ENCODE measurements around the gene CLEC6A. TPM values are rescaled to one million over a fixed set of nuclear protein-coding genes. Genes with fewer than 3 reads are reported as not detected.

CLEC6A gene
- total RNA-seq, 1 experiment from 2014 or later: 0.17 TPM

DNA sequence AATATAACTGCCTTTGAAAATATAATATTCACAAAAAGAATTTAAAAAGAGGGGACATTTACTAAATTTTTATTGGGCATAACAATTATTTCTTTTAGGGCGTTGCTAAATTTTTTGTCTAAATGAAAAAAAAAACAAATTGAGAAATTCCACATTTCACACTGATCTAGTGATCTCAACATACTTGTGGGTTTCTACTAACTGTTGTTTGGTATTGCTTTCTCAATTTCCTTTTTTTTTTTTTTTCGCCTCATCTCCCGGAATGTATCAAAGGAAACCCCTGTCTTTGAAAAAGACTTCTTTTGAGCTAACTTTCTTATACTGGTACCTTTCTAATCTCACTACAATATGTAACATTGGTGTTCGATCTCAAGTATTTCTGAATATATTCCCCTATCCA, 57.5 kb downstream of the CLEC6A start, which contains the start of gene CLEC4D:
Gene CLEC4D (plus strand): TSS at position 248 of the 400 bp plus-strand sequence. CDS start 230 bp downstream, outside the sequence.
- Histone ChIP-seq H3K9ac (ENCODE audit: extremely low read depth, insufficient read length, low read length) (no peak within 1 kb of the TSS), H3K9me3 (ENCODE audit: control insufficient read depth, low read depth, low read length) (no peaks in the 10 kb centered on the region), H3K18ac (ENCODE audit: insufficient read length, low read depth, low read length) (no peak within 1 kb of the TSS), H3K79me1 (ENCODE audit: insufficient read depth, low read depth, low read length, poor library complexity, severe bottlenecking) (no peaks in the 10 kb centered on the region), H2BK12ac (ENCODE audit: insufficient read length, low read depth, low read length) (no peak within 1 kb of the TSS), H3K14ac (ENCODE audit: insufficient read depth, low read length) (no peak within 1 kb of the TSS), H3K23ac (ENCODE audit: insufficient read length, low read depth, low read length) (no peak within 1 kb of the TSS), H2BK20ac (ENCODE audit: low read depth, low read length, poor library complexity, severe bottlenecking) (no peak within 1 kb of the TSS), H3K27me3 (ENCODE audit: insufficient read depth, low read length) (no peaks in the 10 kb centered on the region), H2BK5ac (ENCODE audit: insufficient read length, low read length) (no peak within 1 kb of the TSS), H3K4ac (ENCODE audit: low read depth, low read length) (no peak within 1 kb of the TSS), H4K8ac (replicated peaks; ENCODE audit: insufficient read length, low read depth, low read length) (no peak within 1 kb of the TSS), H3K27ac (ENCODE audit: insufficient read length, low read depth, low read length) (no peak within 1 kb of the TSS), H3K56ac (ENCODE audit: insufficient read length, low read depth, low read length) (no peak within 1 kb of the TSS), H3K4me2 (ENCODE audit: insufficient read depth, insufficient read length, low read length) (no peak within 1 kb of the TSS), H3K79me2 (ENCODE audit: insufficient read depth, low read length) (no peaks in the 10 kb centered on the region), H3K4me1 (ENCODE audit: insufficient read depth, low read length) (no peaks in the 10 kb centered on the region; the same call in 1 of the 2 replicates), H3T11ph (ENCODE audit: low read length) (no peak within 1 kb of the TSS), H2AFZ (ENCODE audit: low read length) (no peak within 1 kb of the TSS), H2AK5ac (ENCODE audit: insufficient read length, low read length) (no peak within 1 kb of the TSS), H4K20me1 (ENCODE audit: control insufficient read depth, insufficient read depth, insufficient read length) (no peaks in the 10 kb centered on the region), H2BK15ac (ENCODE audit: low read depth, low read length) (no peak within 1 kb of the TSS), H2BK120ac (ENCODE audit: low read depth, low read length, poor library complexity, severe bottlenecking) (no peak within 1 kb of the TSS), H4K91ac (ENCODE audit: insufficient read length, low read depth, low read length) (no peak within 1 kb of the TSS), H3K23me2 (ENCODE audit: insufficient read length, low read depth, low read length, poor library complexity, severe bottlenecking) (no peaks in the 10 kb centered on the region), H4K5ac (ENCODE audit: insufficient read length, low read depth, low read length) (no peak within 1 kb of the TSS)
- no peak within 1 kb of the TSS for H3K4me3 Mint-ChIP-seq
- peaks cover 17% of the 10 kb centered on the region in 2 experiments for H3K4me1 Mint-ChIP-seq
- no peak for DNase-seq
- TF ChIP-seq, protein P1, sequence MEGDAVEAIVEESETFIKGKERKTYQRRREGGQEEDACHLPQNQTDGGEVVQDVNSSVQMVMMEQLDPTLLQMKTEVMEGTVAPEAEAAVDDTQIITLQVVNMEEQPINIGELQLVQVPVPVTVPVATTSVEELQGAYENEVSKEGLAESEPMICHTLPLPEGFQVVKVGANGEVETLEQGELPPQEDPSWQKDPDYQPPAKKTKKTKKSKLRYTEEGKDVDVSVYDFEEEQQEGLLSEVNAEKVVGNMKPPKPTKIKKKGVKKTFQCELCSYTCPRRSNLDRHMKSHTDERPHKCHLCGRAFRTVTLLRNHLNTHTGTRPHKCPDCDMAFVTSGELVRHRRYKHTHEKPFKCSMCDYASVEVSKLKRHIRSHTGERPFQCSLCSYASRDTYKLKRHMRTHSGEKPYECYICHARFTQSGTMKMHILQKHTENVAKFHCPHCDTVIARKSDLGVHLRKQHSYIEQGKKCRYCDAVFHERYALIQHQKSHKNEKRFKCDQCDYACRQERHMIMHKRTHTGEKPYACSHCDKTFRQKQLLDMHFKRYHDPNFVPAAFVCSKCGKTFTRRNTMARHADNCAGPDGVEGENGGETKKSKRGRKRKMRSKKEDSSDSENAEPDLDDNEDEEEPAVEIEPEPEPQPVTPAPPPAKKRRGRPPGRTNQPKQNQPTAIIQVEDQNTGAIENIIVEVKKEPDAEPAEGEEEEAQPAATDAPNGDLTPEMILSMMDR (conservative IDR thresholded peaks at IDR 0.05): no peak
- no peaks in the 10 kb centered on the region for H3K27me3 Mint-ChIP-seq (ENCODE audit: low read depth)
- WGBS (ENCODE audit: extremely low coverage, insufficient read length, low lambda C conversion rate): no CpG with 5 or more reads among the region's 4 CpGs
- no peaks in the 10 kb centered on the region for H3K9me3 Mint-ChIP-seq
- H3K36me3 Mint-ChIP-seq (ENCODE audit: insufficient read depth in 1 of 3, low read depth in 3 of 3): no peaks in the 10 kb centered on the region
- no peak within 1 kb of the TSS for H3K27ac Mint-ChIP-seq

All from H9 (cell line).